Measurements from ENCODE around the gene NPHP3.
"Not testable (repeated sequence)": the region's sequence is repeated elsewhere in the genome, so short reads cannot be mapped to it uniquely, and the experiment has no call there.

Gene NPHP3

GRCh38 chr3:132660052-132660810 lies 62.0 kb downstream of the NPHP3 start, which contains the start of gene UBA5:
UBA5 (plus strand) TSS chr3:132660329; CDS start chr3:132660538, 209 bp downstream.
- H3K4me3 Mint-ChIP-seq, result peak within 1 kb of the TSS; percentile 97
- no peaks in the 10 kb centered on the region for H3K27me3 Mint-ChIP-seq
- peaks cover 72% of the 10 kb centered on the region for H3K4me1 Mint-ChIP-seq
- no peaks in the 10 kb centered on the region for H3K9me3 Mint-ChIP-seq
- H3K27ac Mint-ChIP-seq, result peak within 1 kb of the TSS; percentile 97
- peaks cover 5% of the 10 kb centered on the region for H3K36me3 Mint-ChIP-seq

GRCh38 chr3:132659365-132660051 lies 62.7 kb downstream of the NPHP3 start, which contains the start of gene ACAD11:
ACAD11 (minus strand) TSS chr3:132659809; CDS start chr3:132659751, 58 bp downstream.
- Mint-ChIP-seq H3K9me3 (no peaks in the 10 kb centered on the region), H3K4me3 (peak within 1 kb of the TSS; percentile 97), H3K27ac (peak within 1 kb of the TSS; percentile 97), H3K36me3 (peaks cover 3% of the 10 kb centered on the region), H3K4me1 (peaks cover 68% of the 10 kb centered on the region), H3K27me3 (no peaks in the 10 kb centered on the region)

- H3K36me3 Mint-ChIP-seq, result peaks cover 2% of the 10 kb centered on the region
- H3K9me3 Mint-ChIP-seq, result no peaks in the 10 kb centered on the region
- no peaks in the 10 kb centered on the region for H3K27me3 Mint-ChIP-seq
- peak overlapping the region; percentile 97 for H3K4me3 Mint-ChIP-seq
- peaks cover 64% of the 10 kb centered on the region for H3K4me1 Mint-ChIP-seq
- peak overlapping the region; percentile 97 for H3K27ac Mint-ChIP-seq
Observed at GRCh38 chr3:132659000-132659364, 63.2 kb downstream of the NPHP3 start.

GRCh38 chr3:132657869-132658747 lies 64.1 kb downstream of the NPHP3 start:
- Mint-ChIP-seq H3K27ac (peak overlapping the region; percentile 39), H3K4me3 (peak overlapping the region; percentile 97), H3K9me3 (no peaks in the 10 kb centered on the region), H3K36me3 (peaks cover 2% of the 10 kb centered on the region), H3K4me1 (peaks cover 55% of the 10 kb centered on the region), H3K27me3 (no peaks in the 10 kb centered on the region)

- Mint-ChIP-seq H3K4me1 (peaks cover 35% of the 10 kb centered on the region), H3K4me3 (no peak overlapping the region), H3K9me3 (no peaks in the 10 kb centered on the region), H3K27me3 (no peaks in the 10 kb centered on the region), H3K27ac (no peak overlapping the region), H3K36me3 (no peaks in the 10 kb centered on the region)
Observed at GRCh38 chr3:132655471-132655870, 66.7 kb downstream of the NPHP3 start.

- Mint-ChIP-seq H3K27me3 (no peaks in the 10 kb centered on the region), H3K9me3 (no peaks in the 10 kb centered on the region), H3K36me3 (no peaks in the 10 kb centered on the region), H3K4me3 (no peak overlapping the region), H3K27ac (no peak overlapping the region), H3K4me1 (peaks cover 35% of the 10 kb centered on the region)
Observed at GRCh38 chr3:132654721-132655120, 67.5 kb downstream of the NPHP3 start.

GRCh38 chr3:132654190-132654589 lies 68.0 kb downstream of the NPHP3 start:
- Mint-ChIP-seq H3K4me1 (peaks cover 34% of the 10 kb centered on the region), H3K9me3 (no peaks in the 10 kb centered on the region), H3K4me3 (no peak overlapping the region), H3K27me3 (no peaks in the 10 kb centered on the region), H3K36me3 (no peaks in the 10 kb centered on the region), H3K27ac (no peak overlapping the region)

GRCh38 chr3:132652640-132653270 lies 69.5 kb downstream of the NPHP3 start:
- Mint-ChIP-seq H3K9me3 (no peaks in the 10 kb centered on the region), H3K4me1 (peaks cover 26% of the 10 kb centered on the region), H3K27me3 (no peaks in the 10 kb centered on the region), H3K4me3 (no peak overlapping the region), H3K27ac (no peak overlapping the region), H3K36me3 (no peaks in the 10 kb centered on the region)

- no peaks in the 10 kb centered on the region for H3K36me3 Mint-ChIP-seq
- H3K4me3 Mint-ChIP-seq, result no peak overlapping the region
- H3K27ac Mint-ChIP-seq, result no peak overlapping the region
- peaks cover 11% of the 10 kb centered on the region for H3K4me1 Mint-ChIP-seq
- H3K9me3 Mint-ChIP-seq, result no peaks in the 10 kb centered on the region
- H3K27me3 Mint-ChIP-seq, result no peaks in the 10 kb centered on the region
Observed at GRCh38 chr3:132650153-132650552, 72.1 kb downstream of the NPHP3 start.

GRCh38 chr3:132645058-132645457 lies 77.2 kb downstream of the NPHP3 start:
- no peak overlapping the region for H3K27ac Mint-ChIP-seq
- H3K9me3 Mint-ChIP-seq, result no peaks in the 10 kb centered on the region
- H3K4me3 Mint-ChIP-seq, result no peak overlapping the region
- H3K4me1 Mint-ChIP-seq, result peaks cover 13% of the 10 kb centered on the region
- H3K36me3 Mint-ChIP-seq, result peaks cover 6% of the 10 kb centered on the region
- H3K27me3 Mint-ChIP-seq, result no peaks in the 10 kb centered on the region

- Mint-ChIP-seq H3K27ac (no peak overlapping the region), H3K27me3 (no peaks in the 10 kb centered on the region), H3K9me3 (no peaks in the 10 kb centered on the region), H3K4me1 (peaks cover 7% of the 10 kb centered on the region), H3K36me3 (peaks cover 6% of the 10 kb centered on the region), H3K4me3 (no peak overlapping the region)
Observed at GRCh38 chr3:132643366-132643765, 78.8 kb downstream of the NPHP3 start.

GRCh38 chr3:132642539-132642847 lies 79.7 kb downstream of the NPHP3 start:
- Mint-ChIP-seq H3K4me3 (no peak overlapping the region), H3K27ac (no peak overlapping the region), H3K27me3 (no peaks in the 10 kb centered on the region), H3K9me3 (no peaks in the 10 kb centered on the region), H3K36me3 (peaks cover 6% of the 10 kb centered on the region), H3K4me1 (peaks cover 7% of the 10 kb centered on the region)

- H3K4me3 Mint-ChIP-seq, result no peak overlapping the region
- H3K9me3 Mint-ChIP-seq, result no peaks in the 10 kb centered on the region
- H3K27ac Mint-ChIP-seq, result no peak overlapping the region
- no peaks in the 10 kb centered on the region for H3K27me3 Mint-ChIP-seq
- H3K36me3 Mint-ChIP-seq, result peaks cover 6% of the 10 kb centered on the region
- peaks cover 7% of the 10 kb centered on the region for H3K4me1 Mint-ChIP-seq
Observed at GRCh38 chr3:132641837-132642538, 80.2 kb downstream of the NPHP3 start.

- H3K27me3 Mint-ChIP-seq, result not testable (repeated sequence)
Observed at GRCh38 chr3:132641427-132641826, 80.8 kb downstream of the NPHP3 start.

GRCh38 chr3:132638706-132639105 lies 83.5 kb downstream of the NPHP3 start:
- Mint-ChIP-seq H3K4me1 (no peaks in the 10 kb centered on the region), H3K27me3 (no peaks in the 10 kb centered on the region), H3K9me3 (no peaks in the 10 kb centered on the region), H3K36me3 (peaks cover 11% of the 10 kb centered on the region), H3K4me3 (no peak overlapping the region), H3K27ac (no peak overlapping the region)

More at GRCh38 chr3:132641427-132641826, 80.8 kb downstream of the NPHP3 start:
- H3K4me3 Mint-ChIP-seq, H3K9me3 Mint-ChIP-seq, H3K36me3 Mint-ChIP-seq, H3K27ac Mint-ChIP-seq, H3K4me1 Mint-ChIP-seq: not testable (repeated sequence)
